HT-29 (cell line): ENCODE results near the gene CCDC174. TPM values are rescaled to one million over a fixed set of nuclear protein-coding genes. Genes with fewer than 3 reads are reported as not detected.

Experiments
- DNase-seq: peaks from one replicate; pipeline ENCODE4 v3.0.0-alpha.2; 2015; ENCODE audit warnings: low spot score
- total RNA-seq: library from RNA; depleted of rRNA; stranded (reverse); fragments of >200 nt; shearing (Covaris generic); gene quantifications from 2 replicates; pipeline ENCODE4 v1.2.3, GENCODE V29; 2014; rRNA removed

The CCDC174 gene
- total RNA-seq, 1 experiment from 2014 or later = 3.4 TPM

DNA sequence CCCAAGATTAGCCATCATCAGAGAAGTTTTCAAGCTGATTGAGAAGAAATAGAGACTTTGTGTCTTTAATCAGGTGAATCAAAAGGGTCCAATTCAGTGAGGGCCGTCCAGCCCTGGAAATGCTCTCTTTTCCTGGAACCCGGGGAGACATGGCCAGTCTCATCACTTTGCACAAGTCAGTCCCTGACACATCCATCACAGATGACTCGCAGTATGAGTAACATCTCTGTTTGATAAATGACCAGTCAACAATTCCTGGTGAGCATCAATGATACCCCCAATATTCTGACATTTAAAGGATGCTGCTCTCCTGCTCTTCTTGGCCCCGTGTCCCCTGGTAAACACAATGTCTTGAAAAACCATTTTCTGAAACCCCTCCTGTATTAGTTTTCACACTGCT is 50.1 kb downstream of the CCDC174 start:
- no peak for DNase-seq

- DNase-seq = no peak
Observed at GRCh38 chr3:14703128-14703750, 51.7 kb downstream of the CCDC174 start.

DNA sequence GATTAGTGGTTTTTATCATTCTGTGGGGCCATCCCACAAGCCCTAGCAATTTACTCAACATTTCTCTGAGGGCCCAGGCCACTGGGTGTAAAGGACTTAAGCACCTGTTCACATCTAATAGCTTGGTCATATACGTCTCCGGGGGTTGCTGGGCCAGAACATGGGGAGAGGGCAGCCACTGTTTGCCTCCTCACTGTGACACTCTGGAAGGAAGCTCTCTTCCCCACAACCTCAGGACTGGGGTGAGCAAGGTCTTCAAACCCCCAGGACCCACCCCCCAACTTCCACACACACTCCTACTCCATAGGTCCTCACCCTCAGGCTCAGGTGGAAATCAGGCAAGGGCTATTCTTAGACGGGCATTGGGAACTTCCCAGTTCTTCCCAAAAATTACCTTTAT is 52.2 kb downstream of the CCDC174 start:
- DNase-seq = no peak

GRCh38 chr3:14706096-14706495 is 54.5 kb downstream of the CCDC174 start:
- no peak for DNase-seq

DNA sequence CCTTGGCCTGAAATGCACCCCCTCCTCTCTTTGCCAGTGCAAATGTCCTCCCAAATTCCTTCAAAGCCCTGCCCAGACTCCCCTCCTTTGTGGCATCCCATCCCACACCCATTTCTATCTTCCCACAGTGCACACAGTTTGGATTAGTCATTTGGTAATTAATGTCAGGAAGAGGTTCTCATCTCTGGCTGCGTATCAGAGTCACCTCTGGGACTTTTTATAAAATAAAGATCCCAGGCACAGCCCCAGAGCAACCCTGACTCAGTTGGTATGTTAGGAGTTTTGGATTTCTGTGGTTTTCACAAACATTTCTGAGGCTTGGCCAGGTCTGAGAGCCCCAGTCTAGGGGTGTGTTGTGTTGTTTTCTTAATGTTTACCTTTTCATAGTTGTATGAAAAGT is 65.0 kb downstream of the CCDC174 start:
- no peak for DNase-seq

- DNase-seq = no peak
Observed at GRCh38 chr3:14717307-14717706, 65.7 kb downstream of the CCDC174 start.

DNA sequence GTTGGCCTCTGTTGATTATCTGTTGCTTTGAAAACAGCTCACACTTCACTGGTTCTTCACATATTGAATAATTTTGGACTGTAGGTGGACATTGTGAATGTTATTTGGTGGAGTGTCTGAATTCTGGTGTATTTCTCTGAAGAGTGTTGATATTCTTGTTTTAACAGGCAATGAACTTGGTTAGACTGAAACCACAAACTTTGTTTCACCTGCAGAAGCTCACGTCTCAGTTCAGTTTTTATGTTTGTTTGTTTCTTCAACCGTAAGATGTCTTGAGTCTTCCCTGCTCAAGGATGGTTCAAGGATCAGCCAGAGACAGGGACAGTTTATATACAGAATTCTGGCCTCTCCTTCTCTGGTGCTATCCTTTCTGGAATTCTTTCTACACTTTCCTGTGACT is 67.0 kb downstream of the CCDC174 start:
- no peak for DNase-seq

DNA sequence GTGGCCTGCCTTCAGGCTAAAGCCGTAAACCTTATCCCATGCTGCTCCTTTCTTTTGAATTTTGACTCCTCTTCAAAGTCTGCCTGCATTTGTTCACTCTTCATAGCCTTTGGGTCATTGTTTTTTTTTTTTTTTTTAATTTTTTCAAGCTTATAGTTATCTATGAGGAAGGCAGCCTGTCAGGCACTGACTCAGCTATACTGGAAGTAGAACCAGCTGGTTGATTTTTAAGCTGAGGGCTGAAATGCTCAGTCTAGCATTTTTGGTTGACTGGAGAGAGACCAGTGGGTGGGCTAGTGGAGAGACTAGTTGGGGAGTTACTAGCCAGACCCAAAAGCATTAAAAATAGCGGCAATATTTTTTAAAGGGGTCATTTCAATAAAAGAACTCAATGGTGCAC is 67.4 kb downstream of the CCDC174 start:
- DNase-seq = no peak

DNA sequence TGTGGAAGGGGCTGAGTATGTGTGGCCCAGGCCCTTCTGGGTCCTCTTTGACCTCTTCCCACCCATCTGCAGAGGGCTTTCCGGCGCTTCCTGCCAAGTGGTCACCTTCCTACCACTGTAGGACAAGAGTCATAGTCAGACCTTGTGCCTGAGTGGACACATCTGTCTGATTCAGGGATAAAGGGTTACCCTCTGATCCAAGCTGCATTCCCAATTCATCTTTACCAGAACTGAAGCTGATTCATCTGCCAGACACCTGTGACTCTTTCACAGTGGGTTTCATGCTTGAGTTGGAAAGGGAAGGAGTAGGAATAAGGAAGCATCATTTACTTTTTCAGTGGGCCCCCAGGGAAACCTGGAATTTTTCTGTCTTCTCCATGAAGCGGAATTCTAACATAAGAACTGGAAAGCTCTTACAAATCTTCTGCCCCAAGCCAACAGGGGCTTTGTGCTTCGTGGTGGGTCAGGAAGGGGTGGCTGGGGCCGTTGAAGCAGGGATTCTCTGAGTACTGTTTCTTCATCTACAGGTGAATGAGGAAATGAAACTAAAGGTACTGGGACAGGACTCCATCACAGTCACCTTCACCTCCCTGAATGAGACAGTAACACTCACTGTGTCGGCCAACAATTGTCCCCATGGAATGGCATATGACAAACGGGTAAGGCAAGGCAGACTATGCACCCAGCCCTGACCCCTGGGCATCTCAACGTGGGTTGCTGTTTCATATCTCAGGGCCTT is 69.7 kb downstream of the CCDC174 start:
- DNase-seq = no peak

Other genes starting within 250 kb of the CCDC174 start
- 51.5 and 55.3 TPM in 2 replicates for gene SLC6A6, start 249.2 kb upstream of the CCDC174 start, total RNA-seq
- not detected in 2 replicates for gene GRIP2, start 111.4 kb upstream of the CCDC174 start, total RNA-seq
- gene C3orf20, start 23.4 kb downstream of the CCDC174 start, total RNA-seq = not detected in 2 replicates
- gene FGD5, start 167.2 kb downstream of the CCDC174 start, total RNA-seq = not detected in 2 replicates